ENCODE measurements around the gene EN2.

EN2 gene

GRCh38 chr7:155458111-155458877 lies at the start of gene EN2:
Gene EN2 (plus strand): TSS chr7:155458129. CDS start chr7:155458378, 249 bp downstream.
- no peak for DNase-seq (ENCODE audit: low spot score)

DNA sequence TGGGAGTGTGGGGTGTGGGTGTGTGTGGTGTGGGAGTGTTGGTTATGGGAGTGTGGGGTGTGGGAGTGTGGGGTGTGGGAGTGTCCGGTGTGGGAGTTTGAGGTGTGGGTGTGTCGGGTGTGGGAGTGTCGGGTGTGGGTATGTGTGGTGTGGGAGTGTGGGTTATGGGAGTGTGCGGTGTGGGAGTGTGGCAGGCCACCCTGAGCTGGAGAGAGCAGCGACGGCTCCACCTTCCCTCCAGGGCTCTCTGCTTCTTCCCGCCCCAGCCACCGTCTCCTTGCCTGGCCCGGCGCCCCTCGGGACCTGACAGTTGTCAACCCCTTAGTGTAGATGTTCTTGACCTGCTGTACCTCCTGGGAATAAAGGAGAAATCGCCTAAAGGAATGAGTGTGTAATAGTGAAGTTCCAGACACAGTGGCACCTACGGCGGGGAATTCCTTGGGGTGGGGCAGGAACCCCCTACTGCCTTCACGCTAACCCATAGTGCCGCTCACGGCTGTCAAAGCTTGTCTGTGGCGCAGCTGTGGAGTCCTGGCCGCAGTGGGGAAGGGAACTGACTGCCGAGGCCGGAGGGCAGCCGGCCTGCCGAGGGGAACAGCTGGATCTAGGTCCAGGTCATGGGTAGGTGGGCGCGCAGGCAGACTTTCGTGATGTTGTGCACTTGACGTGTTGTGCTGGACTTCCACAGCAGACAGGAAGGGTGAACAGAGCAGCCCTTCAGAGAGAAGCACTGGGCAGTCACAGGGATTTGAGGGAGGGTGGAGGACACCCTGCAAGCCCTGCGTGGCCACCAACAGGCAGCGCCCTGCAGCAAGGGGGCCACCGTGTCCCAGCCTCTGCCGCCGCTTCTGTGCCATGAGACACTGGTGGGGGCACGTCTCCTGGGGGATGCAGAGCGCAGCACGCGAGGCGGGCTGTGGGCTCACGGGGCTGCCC lies 49.0 kb upstream of the EN2 start:
- DNase-seq (ENCODE audit: low spot score): no peak

- DNase-seq (ENCODE audit: low spot score): no peak
These were observed 47.9 kb upstream of the EN2 start for GRCh38 chr7:155409980-155410379.

GRCh38 chr7:155410431-155410830 lies 47.5 kb upstream of the EN2 start:
- DNase-seq (ENCODE audit: low spot score): no peak

DNA sequence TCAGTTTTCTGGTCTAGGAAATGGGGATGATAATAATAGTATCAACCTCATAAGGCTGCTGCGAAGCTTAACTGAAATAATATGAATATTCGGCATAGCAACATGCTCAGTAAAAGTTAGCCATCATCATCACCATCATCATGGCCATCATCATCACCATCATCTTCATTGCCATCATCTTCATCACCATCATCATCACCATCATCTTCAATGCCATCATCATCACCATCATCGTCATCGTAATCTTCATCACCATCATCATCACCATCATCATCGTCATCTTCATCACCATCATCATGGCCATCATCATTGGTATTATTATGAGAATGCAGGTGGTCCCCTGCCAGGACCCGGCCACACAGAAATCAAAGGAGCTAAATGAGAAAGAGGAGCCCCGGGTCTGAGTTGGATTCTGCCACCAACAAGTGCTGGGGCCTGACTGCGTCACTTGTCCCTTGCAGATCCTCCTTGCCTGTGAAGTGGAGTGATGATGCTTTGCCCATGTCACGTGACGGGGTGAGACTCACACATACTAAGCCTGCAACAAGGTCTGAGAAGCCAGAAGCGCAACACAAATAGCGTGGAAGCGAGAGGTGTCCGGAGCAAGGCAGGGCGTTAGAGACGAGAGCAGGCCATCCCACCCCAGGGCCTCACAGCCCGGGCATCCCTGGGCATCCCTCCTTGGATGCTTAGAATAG lies 46.1 kb upstream of the EN2 start:
- DNase-seq (ENCODE audit: low spot score): no peak

- peak; percentile 73 for DNase-seq (ENCODE audit: low spot score)
These were observed 45.3 kb upstream of the EN2 start for GRCh38 chr7:155412416-155413253.

DNA sequence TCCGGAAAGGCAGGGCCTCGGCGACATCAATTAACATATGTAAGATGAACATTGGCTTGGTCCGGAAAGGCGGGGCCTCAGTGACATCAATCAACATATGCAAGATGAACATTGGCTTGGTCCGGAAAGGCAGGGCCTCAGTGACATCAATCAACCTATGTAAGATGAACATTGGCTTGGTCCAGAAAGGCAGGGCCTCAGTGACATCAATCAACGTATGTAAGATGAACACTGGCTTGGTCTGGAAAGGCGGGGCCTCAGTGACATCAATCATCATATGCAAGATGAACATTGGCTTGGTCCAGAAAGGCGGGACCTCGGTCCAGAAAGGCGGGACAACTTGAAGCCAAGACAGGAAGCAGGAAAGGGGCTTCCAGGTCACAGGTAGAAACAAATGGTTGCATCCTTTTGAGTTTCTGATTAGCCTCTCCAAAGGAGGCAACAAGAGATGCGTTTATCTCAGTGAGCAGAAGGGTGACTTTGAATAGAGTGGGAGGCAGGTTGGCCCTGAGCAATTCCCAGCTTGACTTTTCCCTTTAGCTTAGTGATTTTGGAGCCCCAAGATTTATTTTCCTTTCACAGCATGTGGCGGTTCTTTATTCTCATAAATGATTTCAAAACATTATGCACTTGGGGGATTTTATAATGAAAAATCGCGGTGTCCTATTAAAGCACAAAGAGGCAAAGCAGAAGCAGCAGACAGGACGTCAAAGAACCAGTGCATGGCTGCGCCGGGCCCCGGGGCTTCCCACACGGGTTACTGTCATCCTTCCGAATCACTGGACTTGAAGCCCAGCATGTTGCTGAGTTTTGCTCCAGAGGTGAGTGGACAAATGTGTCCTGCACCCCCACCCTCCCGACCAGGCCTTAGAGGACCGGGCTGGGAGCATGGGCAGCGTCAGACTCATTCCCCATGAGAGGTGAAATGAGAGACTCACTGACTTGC lies 43.1 kb upstream of the EN2 start:
- DNase-seq (ENCODE audit: low spot score): no peak

GRCh38 chr7:155416646-155417380 lies 41.1 kb upstream of the EN2 start:
- no peak for DNase-seq (ENCODE audit: low spot score)

- DNase-seq (ENCODE audit: low spot score): no peak
These were observed 39.6 kb upstream of the EN2 start for GRCh38 chr7:155418304-155418703.

DNA sequence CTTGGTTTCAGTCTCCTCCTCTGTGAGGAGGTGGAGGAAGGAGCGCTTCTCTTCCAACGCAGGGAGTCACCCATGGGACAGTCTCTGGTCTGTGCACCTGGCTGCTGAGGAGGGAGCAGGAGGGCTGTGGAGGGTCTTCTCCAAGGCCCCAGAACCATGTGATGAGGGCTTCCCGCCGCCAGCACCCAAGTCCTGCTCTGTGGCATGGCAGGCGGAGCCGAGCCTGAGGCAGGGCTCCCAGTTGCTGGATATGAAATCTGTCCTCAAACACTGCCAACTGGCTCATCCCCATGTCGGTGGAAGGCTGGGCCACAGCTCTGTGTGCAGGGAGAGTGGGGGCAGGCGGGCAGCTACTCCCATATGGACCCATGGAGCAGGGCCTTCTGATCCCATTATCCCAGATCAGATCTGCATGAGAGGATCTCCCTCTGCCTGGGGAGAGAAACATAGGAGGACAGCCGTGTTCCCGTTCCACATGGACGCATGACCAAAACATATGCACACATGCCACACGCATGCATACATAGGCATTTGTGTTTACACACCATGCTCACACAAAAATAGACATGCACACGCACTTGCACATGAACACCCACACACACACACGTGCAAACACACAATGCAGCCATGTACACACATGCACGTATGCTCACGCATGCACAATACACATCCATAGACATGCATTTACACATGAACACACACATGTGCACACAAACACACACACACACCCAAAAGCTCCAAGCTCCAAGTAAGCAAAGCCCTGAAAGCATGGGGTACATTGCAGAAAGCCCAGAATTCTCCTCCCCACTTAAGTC lies 38.8 kb upstream of the EN2 start:
- DNase-seq (ENCODE audit: low spot score): no peak

GRCh38 chr7:155420116-155420515 lies 37.8 kb upstream of the EN2 start:
- no peak for DNase-seq (ENCODE audit: low spot score)

DNA sequence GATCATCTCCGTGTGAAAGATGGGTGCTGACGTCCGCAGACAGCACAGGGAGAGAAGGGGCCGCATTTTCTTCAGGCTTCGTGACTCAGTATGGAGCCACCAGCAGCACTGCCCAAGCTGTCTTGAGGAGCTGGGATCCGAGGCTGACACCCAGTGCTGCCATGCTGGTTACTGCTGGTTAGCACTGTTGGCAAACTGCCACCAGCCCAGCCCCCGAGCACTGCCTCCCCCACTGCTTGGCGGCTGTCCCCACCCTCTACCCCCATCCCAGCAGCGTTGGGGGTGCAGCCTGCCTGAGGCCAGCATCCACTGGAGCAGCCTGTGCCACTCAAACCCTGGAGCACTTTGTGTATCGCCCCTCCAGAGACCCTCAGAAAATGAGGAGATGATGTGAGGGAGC lies 35.8 kb upstream of the EN2 start:
- no peak for DNase-seq (ENCODE audit: low spot score)

DNA sequence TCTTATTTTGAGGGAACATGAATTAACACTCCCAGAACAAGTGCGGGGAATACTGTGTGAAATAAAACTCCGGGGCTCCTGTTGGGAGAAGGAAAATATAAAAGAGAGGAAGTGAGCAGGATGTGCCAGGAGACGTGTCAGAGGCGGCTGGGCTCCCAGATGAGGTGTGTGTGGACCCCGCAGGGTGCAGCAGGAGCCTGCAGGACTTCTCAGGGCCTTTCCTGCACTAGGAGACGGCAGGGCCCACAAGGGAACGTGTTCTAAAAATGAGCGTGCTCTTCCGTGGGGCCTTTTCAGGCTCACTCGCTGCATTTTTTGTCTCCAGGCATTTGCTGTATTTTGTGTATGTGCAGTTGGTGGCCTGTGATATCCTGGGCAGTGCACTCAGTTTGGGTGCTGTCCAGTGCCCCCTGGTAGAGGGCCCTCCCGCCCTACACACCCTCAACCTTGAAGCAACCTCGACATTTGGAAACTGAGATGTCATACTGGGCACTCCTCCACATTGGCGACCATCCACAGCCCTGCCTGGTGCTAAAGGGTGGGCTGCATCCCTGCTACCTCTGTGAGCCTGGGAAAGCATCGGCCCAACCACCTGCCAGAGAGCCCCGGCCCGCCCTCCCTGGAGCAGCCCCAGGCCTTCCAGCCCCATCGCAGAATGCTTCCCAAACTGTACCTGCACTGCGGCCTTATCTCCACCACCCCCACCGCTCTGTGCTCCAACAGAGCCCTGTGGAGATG lies 35.2 kb upstream of the EN2 start:
- DNase-seq (ENCODE audit: low spot score): no peak

DNA sequence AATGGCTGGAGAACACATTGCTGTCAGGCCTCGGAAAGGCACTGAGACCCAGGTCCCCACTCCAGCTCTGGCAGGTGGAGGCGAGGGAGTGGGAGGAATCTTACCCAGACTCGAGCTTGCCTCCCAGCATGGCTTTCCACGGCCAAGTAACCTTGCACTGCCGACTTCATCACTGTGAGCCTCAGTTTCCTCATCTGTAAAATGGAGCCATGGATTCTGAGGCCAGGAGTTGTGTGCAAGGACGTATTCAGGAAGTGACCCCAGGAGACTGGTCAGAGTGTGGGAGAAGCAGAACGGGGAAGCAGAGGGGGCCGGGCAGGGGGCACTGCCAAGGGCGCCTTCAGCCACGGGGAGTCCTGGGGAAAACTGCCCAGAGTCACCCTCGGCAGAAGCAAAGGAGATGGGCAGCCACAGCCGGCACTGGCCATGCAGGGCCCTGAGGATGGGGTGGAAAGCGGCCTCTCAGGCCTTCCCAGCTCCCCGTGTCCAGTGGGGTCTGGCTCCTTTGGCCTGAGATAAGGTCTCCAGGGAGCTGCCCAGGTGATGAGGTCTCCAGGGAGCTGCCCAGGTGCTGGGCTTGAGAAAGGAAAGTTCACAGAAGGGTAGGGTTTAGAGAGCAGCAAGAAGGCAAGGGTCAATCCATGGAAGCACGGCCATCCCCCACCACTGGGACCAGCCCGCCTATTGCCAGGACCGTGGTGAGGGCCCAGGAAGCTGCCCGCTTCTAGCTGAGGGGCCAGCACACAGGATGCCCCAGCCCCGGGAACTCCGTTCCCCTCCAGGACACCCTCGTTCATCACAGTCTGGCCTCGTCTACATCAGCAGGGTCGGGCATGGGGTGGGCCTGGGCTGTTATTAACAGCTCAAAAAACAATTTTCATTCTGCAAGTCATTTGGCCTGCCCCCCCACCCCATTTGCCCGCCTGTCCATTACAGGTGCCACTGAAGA lies 34.3 kb upstream of the EN2 start:
- no peak for DNase-seq (ENCODE audit: low spot score)

DNA sequence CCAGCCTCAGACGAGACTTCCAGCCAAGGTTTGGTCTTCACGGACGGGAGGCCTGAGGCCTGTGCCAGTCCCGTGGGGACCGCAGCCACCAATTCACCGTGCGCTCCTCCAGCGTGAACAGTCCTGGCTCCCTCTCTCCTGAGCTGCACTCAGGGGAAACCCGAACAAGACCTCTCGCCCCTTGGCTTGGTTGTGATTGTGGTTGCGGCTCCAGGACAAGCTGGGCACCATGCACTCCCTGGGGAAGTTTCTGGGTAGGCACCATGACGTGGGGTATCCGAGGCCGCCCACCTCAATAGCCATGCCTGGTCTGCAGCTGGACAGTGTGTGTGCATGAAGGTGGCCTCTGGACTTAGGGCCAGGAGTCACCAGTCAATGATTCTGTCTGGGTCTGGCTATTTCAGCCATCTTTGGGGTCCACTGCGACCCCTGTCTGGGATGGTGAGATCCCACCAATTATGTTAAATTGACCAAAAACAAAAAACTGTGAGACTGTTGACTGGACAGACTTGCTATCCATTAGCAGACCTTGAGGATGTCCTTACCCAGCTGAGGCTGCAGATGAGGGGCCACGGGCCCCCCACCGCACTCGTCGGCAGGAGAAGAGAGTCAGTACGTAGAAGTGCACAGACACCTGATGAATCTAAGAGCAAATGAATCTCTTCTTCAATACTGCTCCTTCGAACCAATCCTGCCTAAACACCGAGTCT lies 33.5 kb upstream of the EN2 start:
- DNase-seq (ENCODE audit: low spot score): no peak

DNA sequence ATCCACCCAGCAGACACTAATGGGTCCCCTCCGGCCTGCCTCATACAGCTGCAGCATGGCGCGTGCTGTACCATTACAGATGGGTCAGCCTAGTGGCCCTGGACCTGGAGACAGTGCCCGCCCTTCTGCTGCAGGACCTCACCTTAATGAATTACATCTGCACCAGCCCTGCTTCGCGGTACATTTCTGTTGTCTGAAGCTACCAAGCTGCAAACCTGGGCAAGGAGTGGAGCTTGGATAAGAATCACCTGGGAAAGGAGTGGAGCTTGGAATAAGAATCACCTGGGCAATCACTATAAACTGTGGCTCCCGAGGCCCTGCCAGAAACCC lies 33.0 kb upstream of the EN2 start:
- no peak for DNase-seq (ENCODE audit: low spot score)

DNA sequence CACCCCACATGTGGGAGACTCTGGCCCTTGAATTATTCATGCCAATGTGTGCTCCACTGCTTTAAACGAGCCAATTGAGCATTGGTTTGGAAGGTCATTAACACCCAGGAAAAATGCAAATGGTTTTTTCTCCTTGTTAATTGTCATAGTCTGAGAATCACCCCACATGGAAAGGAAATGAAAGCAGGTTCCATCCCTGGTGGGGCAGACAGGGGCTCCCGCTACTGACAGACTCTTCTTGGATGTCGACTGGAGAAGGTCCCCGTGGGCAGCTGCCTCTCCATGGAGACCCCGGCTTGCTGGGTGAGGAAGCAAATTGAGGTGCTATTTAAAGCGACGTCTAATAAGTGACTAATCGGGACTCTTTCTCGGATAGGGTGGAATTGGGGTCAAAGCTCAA lies 32.0 kb upstream of the EN2 start:
- DNase-seq (ENCODE audit: low spot score): no peak
